ENCODE results near the gene ARHGAP26. TPM values are rescaled to one million over a fixed set of nuclear protein-coding genes. Genes with fewer than 3 reads are reported as not detected.

The ARHGAP26 gene
- total RNA-seq, 4 donors from 2014 or later: 35.0 to 72.2 (median 44.0) TPM

DNA sequence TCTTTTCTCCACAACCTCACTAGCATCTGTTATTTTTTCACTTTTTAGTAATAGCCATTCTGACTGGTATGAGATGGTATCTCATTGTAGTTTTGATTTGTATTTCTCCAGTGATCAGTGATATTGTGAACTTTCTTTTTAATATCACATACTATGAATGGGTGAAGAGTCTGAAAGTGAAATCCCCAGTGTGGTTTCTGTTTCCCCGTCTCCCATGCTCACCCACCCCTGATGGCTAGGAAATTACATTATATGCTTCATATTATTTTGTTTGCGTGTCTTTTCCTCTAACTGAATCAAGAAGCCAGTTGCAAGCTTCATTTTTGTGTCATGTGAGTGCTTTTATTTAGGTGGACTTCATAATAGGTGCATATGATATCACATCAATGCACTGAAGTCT lies 171.1 kb downstream of the ARHGAP26 start:
- no peak for TF ChIP-seq CTCF (IDR thresholded peaks at IDR 0.05; ENCODE audit: low read depth)

- TF ChIP-seq CTCF (IDR thresholded peaks at IDR 0.05; ENCODE audit: low read depth): no peak
Measured at GRCh38 chr5:142942901-142943300, 172.7 kb downstream of the ARHGAP26 start.

DNA sequence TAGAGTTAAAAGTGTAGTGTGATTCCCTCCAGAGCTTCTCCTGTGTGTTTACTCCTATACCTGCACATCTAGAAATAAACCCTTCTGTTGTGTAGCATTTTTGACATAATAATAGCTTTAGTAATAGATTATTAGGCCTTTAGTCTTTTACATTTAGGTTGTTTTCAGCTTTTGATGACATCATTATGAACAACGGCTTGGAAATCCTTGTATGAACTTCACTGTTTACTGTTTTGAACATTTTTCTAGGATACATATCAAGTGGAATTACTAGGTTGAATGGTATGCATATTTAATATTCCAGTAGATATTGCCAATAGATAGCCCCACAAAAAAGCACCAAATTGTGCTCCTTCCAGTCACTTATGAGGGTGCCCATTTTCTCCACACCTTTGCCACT lies 174.0 kb downstream of the ARHGAP26 start:
- TF ChIP-seq CTCF (IDR thresholded peaks at IDR 0.05; ENCODE audit: low read depth): no peak

- no peak for TF ChIP-seq CTCF (IDR thresholded peaks at IDR 0.05; ENCODE audit: low read depth)
Measured at GRCh38 chr5:142945321-142945720, 175.1 kb downstream of the ARHGAP26 start.

GRCh38 chr5:142945845-142946244 lies 175.7 kb downstream of the ARHGAP26 start:
- no peak for TF ChIP-seq CTCF (IDR thresholded peaks at IDR 0.05; ENCODE audit: low read depth)

DNA sequence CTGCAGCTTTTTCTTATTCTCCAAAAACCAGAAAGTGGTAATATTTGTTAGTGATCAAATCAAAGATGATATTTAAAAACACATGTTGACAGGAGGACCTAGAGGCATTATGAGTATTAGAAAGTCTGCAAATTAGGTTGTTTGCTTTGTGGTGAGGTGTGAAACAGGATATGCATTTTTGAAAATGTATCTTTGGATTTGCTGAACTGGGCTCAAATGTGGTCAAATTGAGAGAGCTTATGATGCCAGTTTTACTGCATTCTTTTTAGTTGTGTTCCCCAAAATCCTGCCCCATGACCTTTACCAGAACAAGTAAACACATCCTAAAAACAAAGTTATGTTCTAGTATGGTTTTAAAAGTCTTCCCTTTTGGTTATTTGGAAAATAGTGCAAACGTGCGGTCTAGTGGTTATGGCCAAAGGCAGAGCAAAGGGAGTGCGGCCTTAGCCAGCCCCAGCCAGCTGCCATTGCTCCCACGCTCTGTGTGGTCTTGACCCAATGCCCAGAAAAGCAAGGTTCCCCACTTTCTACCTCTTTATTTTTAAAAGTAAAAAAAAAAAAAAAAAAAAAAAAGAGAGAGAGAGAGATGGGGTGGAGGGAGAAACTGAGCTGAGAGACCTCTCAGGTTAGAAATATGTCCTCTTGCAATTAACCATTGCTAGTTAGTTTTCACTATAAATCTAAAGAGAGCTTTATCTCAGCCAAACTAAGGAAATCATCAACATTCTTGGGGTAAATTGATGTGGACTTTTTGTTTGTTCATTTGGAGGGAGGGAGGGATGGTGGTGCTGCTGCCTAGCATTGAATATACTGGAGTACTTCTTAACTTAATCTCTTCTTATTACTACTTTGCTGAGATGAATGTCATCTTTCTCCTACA lies 176.6 kb downstream of the ARHGAP26 start:
- TF ChIP-seq CTCF (IDR thresholded peaks at IDR 0.05; ENCODE audit: low read depth): no peak

- no peak for TF ChIP-seq CTCF (IDR thresholded peaks at IDR 0.05; ENCODE audit: low read depth)
Measured at GRCh38 chr5:142947427-142947709, 177.2 kb downstream of the ARHGAP26 start.
